Measurements from ENCODE around the gene LGR5.

GRCh38 chr12:71492604-71493003, 53.0 kb downstream of the LGR5 start:
- TF ChIP-seq CTCF (optimal IDR thresholded peaks at IDR 0.05 in 1 of 3, IDR thresholded peaks at IDR 0.05 in 1 of 3, conservative IDR thresholded peaks at IDR 0.05 in 1 of 3; ENCODE audit: extremely low read depth in 1 of 3, insufficient read depth in 2 of 3, low read length in 3 of 3) = no peak
- no peak for TF ChIP-seq EZH2 (IDR thresholded peaks at IDR 0.05; ENCODE audit: low read length)
